RCC 7860 (cell line): ENCODE results near the gene ALDH9A1.
"Not testable (repeated sequence)": the region's sequence is repeated elsewhere in the genome, so short reads cannot be mapped to it uniquely, and the experiment has no call there.

Experiments used
- DNase-seq: peaks from one replicate; pipeline ENCODE4 v3.0.0-alpha.2; 2015; ENCODE audit warnings: low spot score
- FAIRE-seq: peaks from 2 replicates; lab custom pipeline; 2012; peaks lifted over from hg19 to GRCh38; lab: Jason Lieb, UNC

The ALDH9A1 gene

DNA sequence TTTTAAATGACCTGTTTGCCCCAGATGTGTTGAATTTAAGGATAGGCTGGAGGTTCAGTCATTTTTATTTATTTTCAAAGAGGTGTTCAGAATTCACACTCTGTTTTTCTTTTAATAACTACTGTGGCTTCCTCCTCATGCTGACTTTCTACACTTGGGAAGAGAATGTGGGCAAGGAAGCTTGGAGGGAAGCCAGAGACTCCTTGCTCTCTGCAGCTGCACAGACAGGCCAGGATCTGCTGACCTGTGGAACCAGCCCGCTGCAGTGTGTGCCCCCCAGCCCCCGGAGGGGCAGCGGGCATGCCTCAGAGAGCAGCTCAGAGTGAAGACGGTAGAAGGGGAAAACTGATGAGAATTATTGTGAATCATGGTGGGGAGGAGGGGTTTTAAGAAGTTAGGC lies 50.4 kb downstream of the ALDH9A1 start:
- no peak for DNase-seq
- FAIRE-seq, result no peak

DNA sequence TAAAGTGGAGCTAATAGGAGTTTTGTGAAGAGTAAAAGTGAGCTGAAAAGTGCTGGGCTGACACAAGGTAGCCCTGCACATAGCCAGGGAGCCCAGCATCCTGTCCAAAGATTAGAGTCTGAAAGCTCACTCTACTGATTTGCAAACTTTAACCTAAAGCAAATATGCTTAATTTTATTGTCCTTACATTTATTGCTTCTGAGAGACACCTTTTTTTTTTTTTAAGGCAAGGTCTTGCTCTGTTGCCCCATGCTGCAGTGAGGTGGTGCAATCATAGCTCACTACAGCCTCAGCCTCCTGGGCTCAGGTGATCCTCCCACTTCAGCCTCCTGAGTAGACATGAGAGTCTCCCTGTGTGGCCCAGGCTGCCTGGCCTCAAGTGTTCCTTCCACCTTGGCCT lies 50.8 kb downstream of the ALDH9A1 start:
- no peak for FAIRE-seq
- DNase-seq, result no peak

- FAIRE-seq, result peak; percentile 81
Measured at GRCh38 chr1:165645654-165646366, 52.6 kb downstream of the ALDH9A1 start.

GRCh38 chr1:165644064-165644735 lies 54.2 kb downstream of the ALDH9A1 start:
- FAIRE-seq, result no peak
- DNase-seq, result no peak

More at GRCh38 chr1:165645654-165646366, 52.6 kb downstream of the ALDH9A1 start:
- DNase-seq, result peak; percentile 73

- FAIRE-seq (no peak), DNase-seq (no peak)
Measured at GRCh38 chr1:165641231-165641987, 57.0 kb downstream of the ALDH9A1 start.

DNA sequence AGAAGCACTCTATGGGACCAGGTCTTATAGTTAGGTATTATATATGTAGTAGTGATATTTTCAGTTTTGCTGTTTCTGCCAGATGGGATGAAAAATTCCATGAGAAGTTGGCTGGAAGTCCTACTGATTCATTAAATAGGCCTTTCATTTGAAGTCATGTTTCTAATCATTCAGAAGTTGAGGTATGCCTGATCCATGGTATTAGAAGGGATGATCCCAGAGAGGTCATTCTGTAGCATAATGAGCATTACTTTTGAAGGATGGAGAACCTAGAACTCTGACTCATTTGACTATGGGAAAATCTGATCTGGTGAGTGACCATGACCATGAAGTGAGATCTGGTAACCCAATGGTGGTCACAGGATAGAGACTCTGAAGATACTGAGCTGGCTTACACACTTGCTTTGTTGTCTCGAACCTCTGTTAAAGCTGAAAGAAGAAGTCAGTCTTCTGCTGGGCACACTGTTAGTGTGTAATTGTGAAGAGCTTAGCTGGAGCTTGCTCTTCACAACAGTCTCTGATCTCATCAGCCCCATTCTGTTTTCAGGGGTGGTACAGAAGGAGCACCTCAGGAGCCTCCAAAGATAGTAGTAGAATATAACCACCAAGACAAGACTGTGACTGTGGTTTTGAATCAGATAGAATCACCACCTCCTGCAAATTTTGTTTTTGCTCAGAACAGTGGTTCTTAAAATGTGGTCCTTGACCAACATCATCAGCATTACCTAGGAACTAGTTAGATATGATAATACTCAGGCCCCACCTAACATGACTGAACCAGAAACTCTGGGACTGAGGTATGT lies 58.3 kb downstream of the ALDH9A1 start:
- FAIRE-seq (no peak), DNase-seq (no peak)

DNA sequence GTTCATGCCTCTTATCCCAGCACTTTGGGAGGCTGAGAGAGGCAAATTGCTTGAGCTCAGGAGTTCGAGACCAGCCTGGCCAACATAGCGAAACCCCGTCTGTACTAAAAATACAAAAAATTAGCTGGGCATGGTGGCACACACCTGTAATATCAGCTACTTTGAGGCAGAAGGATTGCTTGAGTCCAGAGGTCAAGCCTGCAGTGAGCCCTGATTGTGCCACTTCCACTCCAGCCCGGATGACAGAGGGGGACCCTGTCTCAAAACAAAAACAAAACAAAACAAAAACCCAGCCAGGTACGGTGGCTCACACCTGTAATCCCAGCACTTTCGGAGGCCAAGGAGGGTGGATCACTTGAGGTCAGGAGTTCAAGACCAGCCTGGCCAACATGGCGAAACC lies 60.2 kb downstream of the ALDH9A1 start:
- not testable (repeated sequence) for DNase-seq, FAIRE-seq

GRCh38 chr1:165637427-165637826 lies 60.9 kb downstream of the ALDH9A1 start:
- DNase-seq (no peak), FAIRE-seq (no peak)

DNA sequence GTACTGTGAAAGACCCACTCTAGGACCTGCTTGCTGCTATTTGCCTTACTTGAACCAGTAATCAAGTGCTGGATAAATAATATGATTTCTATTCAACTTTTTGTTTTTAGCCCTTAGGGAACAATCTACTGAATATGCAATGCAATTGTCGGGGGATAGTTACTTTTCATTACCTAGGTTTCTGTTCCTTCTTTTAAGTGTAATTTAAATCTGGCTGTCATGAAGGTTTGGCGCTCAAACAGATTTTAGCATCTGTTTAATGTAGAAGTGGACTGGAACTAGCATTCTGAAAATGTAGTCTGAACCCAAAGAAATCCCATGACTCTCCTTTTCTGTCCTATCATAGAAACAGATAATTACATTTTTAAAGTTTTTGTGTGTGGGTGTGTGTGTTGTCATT lies 62.5 kb downstream of the ALDH9A1 start:
- no peak for FAIRE-seq
- no peak for DNase-seq

GRCh38 chr1:165635329-165635728 lies 63.0 kb downstream of the ALDH9A1 start:
- DNase-seq, result no peak
- no peak for FAIRE-seq

DNA sequence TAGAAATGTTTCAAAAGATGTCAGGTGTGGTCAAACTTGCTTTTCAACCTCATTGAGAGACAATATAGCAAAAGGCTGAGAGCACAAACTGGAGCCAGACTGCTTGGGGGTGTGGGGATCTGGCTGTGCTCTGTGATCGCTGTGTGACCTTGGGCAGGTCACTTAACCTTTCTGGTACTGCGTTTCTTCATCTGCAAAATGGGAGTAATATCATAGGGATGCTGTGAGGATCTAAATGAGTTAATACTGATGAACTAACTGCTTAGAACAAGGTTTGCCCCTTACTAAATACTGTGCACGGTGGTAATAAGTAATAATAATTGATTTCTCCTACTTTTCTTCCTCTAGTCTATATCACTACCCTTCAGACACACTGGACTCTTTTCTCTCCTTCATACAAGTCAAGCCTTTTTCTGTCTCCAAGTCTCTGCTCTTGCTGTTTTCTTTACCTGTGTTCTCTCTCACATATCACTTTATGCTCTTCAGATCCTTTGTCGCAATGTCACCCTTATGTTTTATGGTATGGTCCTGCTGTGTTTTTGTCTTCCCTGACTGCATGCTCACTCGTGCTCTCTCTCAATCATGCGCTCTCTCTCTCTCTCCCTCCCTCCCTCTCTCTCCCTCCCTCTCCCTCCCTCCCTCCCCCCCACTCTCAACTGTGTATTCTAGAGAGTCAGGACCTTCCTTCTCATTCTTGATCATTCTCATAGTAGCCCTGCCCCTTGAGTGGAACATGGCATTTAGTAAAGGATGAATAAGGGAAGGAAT lies 64.0 kb downstream of the ALDH9A1 start:
- no peak for DNase-seq

GRCh38 chr1:165633614-165634013 lies 64.7 kb downstream of the ALDH9A1 start:
- peak; percentile 35 for FAIRE-seq
- peak; percentile 17 for DNase-seq

More for the DNA sequence above, 64.0 kb downstream of the ALDH9A1 start:
- FAIRE-seq, result no peak

DNA sequence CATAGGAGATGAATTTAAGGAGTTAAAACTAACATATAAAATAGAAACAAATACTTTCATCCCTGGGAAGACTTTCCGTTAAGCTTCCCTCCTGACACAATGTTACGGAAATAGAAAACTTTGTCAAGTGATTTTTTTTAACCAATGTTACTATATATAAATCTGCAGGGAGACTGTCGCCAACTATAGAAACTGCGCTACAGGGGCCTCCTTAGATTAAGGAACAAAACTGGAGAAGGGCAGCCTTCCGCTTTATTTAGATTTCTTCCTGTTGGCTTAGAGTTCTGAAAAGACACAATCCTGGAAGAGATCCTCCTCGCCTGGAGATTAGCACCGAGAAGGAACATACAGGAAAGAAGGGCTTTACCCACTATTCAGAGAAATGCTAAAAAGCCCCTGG lies 65.9 kb downstream of the ALDH9A1 start:
- DNase-seq, result no peak
- no peak for FAIRE-seq

DNA sequence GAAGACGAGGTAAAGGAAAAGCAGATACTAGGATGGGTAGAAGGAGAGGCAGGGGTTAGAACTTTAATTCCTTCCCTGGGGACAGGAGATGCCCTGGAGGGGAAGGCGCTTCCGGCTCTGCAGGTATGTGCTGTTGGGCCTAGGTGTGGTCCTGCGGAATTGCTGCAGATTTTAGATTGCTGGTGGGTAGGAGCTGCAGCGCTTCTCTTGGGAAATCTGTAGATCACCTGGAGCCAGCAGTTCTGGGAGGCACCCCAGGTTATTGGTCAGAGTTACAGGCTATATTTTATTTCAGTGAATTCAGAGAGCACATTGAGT lies 66.3 kb downstream of the ALDH9A1 start:
- FAIRE-seq (no peak), DNase-seq (no peak)

DNA sequence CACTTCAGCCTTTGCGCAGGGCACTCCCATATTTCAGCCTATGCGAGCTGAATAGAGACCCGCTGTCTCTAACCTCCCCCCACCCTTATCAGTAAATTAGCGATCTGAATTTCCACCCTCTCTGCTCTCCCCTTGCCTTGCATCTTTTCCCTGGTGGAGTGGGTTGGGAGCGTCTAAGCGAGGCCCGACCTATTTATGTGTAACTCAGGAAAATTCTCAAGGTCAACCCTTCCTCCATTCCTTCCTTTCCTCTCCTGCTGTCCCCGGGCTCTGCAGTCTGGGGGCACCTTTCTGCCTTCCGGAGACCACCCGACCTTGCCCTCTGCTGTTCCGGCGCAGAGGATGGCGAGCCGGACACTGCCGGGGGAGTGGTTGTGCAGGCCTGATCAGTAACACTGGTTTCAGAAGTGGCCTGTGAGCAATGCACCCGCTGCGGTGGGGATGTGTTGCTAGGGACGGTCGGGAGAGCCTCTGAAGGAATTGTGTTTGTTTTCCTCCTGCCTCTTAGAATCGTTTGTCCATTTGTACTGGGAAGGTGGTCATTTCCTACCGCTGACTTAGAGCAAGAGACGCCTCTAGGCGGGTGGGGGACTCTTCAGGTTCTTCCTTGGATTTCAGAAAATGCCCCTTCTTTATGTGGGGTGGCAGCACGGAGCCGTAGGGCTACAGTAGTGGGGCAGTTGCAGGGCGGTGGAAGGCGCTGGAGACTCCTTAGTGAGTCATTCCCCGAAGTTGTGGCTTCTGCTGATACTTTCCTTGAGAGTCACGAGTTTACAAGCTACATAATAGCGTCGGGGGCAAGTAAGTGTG lies 66.8 kb downstream of the ALDH9A1 start:
- FAIRE-seq, result peak; percentile 84
- DNase-seq, result peak; percentile 77

- DNase-seq (peak; percentile 78), FAIRE-seq (no peak)
Measured at GRCh38 chr1:165630629-165631341, 67.6 kb downstream of the ALDH9A1 start, which contains the start of gene MGST3. Gene MGST3 (plus strand): TSS chr1:165631234. CDS start chr1:165649848, 18,614 bp downstream.

DNA sequence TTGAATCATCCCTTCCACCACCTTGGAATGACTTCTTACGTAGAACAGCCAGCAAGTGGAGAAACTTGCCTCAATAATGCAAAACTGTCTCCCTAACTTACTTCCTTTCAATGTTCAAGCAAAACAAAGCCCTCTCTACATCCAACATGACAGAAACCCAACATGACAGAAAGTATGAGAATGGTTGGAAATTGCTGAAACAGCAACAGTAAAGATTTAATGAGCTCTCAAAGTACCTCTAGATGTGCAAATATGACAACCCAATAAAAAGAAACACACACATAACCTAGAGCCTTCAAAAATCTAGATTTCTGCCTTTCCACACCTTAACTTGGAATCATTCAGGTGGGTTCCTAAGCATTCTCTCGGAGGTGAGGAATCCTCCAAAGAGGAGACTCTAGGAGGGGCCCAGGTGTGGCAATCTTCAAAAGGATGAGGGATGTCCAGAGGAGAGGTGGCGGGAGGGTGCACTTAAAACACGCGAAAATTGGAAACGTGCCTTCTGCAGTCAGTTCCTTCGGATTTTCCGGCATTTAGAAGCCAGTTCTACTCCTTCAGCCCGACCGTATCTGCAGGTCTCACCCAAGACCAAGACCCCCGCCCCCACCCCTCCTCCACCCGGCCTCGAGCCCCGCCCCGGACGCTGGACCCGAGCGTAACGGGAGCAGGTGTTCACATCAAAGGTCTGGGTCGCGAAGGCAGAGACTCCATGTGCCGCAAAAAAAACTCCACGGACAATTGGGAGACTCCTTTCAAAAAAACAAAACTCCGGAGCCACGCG lies 68.3 kb downstream of the ALDH9A1 start:
- DNase-seq, result no peak
- FAIRE-seq, result no peak

GRCh38 chr1:165629151-165629550 lies 69.2 kb downstream of the ALDH9A1 start:
- DNase-seq, result no peak
- FAIRE-seq, result no peak
